SK-N-SH (cell line): Measurements from ENCODE around the gene CD86.

ENCODE experiments used
- CTCF ChIP-seq: fragments of 200-600 bp; sonication (generic); IDR thresholded peaks from 2 replicates; pipeline ENCODE4 v1.6.1; 2017; ENCODE audit warnings: antibody characterized with exemption, mild to moderate bottlenecking, moderate library complexity
- FOSL2 ChIP-seq: IDR thresholded peaks from 2 replicates; pipeline ENCODE4 v1.4.0; 2012; ENCODE audit warnings: low read depth, mild to moderate bottlenecking, moderate library complexity, borderline replicate concordance
- FOXJ3 ChIP-seq: sonication (generic); formaldehyde crosslinking; IDR thresholded peaks from 2 replicates; pipeline ENCODE4 v1.5.1; 2020; ENCODE audit warnings: mild to moderate bottlenecking, missing genetic modification reagents

- TF ChIP-seq FOXJ3, result no peak
- TF ChIP-seq FOSL2, result no peak
- no peak for TF ChIP-seq CTCF
These were observed 50.5 kb downstream of the CD86 start for GRCh38 chr3:122105626-122106025.
